Activated CD4-positive, alpha-beta T cell treated with anti-CD3 and anti-CD28 coated beads, Interleukin-2, amount 50 U/mL, for 4 hours (primary cell): ENCODE measurements around the gene URAD.

ENCODE experiments used
- DNase-seq, 2 experiments: peaks; one replicate each; pipeline ENCODE4 v3.0.0-alpha.2; 2020

Gene URAD

DNA sequence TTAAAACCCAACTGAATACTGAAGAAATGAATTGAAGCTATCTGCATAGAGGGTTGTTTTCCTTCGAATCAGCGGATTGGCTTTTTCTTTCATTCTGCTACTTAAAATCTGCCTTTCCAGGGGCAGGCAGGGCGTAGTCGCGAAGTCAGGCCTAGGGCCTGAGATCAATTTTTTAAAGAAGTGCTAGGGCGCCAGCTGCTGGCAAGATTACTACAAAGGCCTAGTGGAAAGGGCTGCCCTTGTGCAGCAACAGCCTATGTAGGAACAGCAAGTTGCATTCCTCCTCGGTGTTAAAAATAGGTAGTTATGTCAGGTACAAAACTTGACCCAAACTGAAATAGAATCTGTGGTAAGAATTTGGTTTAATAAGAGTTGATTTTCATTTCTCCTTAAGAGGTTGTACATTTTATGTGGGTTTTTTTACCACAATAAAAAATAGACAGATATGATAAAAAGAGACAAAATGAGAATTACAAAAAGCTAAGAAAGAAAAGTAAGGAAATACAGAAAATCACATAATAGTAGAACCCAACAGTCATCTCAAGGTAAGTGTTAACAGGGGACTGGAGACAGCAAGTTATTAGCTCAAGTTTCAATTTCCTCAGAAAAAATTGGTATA lies 9.5 kb upstream of the URAD start:
- no peak for DNase-seq

DNA sequence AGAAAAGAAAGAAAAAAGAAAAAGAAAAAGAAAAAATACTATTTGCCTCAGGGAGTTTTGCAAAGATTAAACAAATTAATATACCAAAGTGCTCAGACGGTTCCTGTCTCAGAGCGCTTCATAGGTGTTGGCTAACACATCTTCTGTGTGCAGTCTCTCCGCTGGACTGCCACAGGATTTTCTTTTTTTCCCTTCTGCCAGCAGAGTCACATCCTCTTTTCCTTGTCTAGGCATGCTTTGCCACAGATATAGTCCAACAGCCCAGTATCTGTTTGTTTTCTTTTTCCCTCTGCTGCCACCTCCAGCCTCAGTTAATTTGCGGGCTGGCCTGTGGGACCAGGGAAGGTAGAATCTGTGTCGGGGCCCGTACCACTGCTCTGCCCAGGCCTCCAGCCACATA lies 3.4 kb upstream of the URAD start:
- no peak for DNase-seq

DNA sequence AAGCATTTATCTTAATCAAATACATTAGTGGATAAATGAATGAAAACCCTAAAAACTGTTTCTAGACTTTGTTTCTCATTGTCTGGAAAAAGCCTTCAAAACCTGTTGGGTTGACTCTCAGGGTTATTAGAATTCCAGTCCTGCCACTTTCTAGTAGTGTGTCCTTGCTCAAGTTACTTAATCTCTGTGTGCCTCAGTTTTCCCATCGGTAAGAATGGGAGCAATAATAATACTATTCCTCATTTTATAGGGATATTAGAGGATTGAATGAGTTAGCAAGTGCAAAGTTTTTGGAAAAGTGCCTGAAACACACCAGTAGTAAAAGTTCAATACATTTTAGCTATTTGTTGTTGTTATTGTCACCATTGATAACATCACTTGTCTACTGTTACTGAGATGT lies 2.9 kb downstream of the URAD start:
- no peak for DNase-seq

DNA sequence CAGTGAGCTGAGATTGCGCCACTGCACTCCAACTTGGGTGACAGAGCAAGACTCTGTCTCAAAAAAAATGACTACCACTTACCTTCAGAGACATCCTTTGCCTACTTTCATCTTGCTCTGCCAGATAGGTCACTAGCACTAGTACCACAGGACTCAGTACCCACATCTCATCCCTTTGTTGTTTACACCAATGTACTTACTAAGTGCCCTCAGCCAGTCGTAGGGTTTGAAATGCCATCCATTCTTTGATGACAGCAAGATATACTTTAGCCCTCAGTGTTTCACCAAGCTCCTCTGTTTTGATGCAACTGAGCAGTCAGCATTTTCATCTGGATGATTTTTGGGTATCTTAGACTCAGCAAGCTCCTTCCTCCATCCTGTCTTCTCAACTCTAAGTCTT lies 6.1 kb downstream of the URAD start:
- no peak for DNase-seq

DNA sequence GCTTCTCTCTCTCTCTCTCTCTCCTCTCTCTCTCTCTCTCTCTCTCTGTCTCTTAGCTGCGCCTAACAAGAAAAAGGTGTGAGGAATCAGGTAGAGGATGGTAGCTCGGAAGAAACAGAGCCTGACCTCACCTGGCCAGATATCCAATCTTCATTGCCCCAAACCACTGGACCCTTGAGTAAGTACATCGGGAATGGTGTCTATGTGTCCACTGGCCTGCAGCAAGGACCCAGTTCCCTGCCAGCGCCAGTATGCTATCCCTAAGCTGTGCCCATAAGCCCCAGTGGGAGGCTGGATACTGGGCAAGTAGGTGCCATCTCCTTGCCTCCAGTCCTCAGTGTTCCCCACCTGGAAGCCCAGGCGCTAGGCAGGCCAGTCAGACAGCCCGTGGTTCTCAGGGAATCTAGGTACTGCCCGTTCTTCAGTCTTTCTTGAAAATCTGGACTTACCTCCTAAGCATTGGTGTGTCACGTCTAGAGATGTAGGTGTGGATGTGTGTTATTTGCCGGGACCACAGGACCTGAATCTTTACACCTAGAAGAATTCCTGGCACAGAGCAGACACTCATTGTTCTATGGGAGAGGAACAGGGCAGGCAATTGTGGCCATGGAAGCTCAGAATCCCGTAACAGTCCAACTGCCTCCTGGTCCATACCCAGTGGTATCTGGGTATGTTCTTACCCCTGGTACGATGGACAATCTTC lies 7.3 kb downstream of the URAD start:
- no peak for DNase-seq

DNA sequence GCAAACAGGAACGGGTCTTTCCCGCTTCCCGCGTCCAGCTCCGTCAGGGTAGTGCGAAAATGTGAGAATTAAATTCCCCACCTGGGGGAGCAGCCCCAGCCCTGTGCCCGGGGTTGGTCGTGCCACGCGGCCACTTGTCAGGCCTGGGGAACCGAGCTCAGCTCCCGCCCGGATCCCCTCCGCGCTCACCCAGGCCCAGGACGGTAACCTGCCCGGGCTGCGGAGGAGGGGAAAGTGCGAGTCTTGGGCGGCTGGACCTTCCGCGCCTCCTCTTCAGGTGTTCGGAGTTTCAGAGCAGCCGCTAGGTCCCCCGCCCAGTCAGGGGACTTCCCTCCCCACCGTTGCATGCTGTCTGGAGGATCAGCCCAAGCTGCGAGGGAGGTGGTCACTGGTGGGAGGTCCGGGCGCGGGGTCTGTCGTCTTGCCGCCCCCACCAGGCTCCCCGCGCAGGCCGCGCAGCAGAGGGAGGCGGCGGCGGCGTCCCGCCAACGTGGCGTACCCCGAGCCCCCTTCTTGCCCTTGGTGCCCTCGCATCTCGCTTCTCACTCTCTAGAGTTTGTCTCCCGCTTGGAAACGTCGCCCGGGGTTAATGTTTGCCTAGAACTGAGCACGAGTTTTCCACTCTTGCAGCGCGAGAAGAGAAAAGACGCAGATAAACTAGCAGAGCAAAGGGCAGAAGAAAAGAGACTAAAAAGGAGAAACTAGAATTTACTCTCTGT lies 8.1 kb downstream of the URAD start:
- no peak for DNase-seq

DNA sequence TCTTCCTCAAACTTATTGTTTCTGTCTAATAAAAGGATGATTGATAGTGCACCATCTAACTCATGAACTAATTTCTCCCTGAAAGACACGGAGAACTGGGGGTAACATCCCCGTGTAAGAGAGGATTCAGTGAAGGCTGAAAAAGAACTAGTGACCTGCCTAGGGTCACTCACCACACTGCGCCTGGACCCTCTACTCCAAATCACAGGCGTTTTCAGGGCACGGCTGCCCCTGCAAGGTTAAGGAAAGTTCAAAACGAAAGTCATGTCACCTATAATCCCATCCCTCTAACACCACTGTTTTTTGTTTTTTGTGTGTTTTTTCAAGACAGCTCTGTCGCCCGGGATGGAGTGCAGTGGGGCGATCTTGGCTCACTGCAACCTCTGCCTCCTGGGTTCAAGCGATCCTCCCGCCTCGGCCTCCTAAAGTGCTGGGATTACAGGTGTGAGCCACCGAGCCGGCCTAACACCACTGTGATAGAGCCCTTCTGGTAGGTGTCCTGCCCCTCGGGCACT lies 8.7 kb downstream of the URAD start:
- no peak for DNase-seq

DNA sequence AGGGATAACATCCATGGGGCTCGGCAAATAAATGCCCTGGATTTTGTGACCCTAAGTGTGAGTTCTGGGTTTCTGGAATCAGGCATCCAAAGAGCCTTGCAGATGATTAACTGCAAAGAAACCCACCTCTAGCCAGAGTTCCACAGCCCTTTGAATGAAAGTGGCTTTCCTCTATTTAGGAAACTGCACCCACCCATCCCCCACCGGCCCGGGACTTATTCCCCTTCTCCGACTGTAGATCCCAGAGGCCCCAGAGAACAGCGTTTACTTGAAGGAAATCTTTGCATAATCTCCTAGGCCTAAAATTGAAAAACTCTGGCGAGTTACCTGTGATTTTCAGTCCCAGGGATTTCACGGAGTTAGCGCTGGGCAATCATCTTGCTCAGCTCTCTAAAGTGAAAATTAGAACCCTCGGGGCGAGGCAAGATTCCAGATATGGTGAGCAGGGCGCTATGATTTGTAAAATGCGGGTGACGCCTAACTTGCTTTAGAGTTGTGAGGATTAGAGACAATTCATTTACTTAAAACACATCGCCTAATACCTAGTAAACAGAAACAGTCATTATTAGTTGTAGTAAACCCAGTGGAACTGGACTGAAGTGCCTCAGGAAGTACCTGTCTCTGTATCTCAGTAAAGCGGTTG lies 9.4 kb downstream of the URAD start:
- DNase-seq: no peak

DNA sequence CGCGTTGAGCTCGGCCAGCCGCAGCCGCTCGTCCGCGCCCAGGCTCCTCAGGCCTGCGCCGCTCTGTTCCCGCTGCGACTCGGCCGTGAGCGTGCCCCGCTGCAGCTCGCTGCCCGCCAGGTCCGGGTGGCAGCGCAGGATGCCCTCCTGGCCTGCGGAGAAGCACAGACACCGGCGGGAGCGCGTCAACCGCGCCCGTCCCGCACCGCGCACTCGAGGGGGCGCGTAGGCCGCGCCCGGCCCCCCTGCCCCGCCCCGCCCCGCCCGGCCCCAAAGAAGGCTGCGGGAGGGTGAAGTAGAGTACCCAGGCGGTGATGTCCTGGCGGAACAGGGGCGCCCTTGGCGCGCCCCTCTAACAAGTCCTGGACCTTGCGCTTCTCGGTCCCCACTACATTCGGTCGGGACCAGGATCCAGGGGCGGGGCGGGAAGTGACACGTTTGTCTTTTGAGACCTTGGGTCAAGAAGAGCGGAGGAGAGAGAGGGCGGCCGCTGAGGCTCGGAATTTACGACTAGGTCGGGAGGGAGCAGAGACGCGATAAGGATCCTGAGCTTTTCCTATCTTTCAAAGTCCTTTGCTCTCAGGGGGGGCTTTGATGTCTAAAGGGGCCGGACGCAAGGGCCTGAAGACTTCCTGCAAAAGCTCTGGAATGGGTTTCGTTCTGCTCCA lies 10.1 kb downstream of the URAD start:
- DNase-seq: no peak

DNA sequence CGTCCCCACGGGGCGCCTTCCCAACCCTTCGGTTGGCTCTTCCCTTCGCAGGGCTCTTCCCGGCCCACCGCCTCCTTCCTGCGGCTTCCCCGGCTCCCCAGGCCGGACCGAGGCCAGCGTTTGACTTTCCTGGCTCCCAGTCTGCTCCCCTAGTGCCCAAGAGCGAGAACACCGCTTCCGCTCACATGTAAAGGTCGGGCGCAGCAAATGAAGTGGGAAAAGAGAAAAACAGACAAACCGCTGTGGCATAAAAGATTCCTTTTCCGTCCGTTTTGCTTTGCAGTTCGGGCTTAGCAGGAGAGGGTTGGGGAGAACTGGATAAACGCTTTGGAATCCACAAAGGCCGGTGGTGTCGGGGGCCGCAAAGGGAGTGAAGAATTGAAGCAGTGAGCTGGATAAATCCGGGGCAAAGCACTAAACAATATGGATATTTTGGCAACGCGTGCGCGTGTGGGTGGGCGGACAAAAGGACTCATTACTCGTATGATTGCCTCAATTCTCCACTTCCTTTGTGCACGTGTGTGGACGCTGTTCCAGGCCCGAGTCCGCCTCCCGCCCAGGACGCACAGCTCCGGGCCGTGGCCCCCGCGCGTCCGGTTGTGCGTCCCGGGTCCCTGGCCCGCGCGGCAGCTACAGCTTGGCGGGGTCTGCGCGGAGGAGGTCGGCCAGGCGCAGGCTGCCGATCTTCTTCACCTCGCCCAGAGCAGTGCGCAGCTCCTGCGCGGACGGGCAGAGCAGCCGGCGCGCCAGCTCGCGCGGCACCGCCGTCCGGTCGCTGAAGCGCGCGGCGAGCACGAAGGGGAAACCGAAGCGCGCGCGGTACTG lies 10.8 kb downstream of the URAD start:
- no peak for DNase-seq

DNA sequence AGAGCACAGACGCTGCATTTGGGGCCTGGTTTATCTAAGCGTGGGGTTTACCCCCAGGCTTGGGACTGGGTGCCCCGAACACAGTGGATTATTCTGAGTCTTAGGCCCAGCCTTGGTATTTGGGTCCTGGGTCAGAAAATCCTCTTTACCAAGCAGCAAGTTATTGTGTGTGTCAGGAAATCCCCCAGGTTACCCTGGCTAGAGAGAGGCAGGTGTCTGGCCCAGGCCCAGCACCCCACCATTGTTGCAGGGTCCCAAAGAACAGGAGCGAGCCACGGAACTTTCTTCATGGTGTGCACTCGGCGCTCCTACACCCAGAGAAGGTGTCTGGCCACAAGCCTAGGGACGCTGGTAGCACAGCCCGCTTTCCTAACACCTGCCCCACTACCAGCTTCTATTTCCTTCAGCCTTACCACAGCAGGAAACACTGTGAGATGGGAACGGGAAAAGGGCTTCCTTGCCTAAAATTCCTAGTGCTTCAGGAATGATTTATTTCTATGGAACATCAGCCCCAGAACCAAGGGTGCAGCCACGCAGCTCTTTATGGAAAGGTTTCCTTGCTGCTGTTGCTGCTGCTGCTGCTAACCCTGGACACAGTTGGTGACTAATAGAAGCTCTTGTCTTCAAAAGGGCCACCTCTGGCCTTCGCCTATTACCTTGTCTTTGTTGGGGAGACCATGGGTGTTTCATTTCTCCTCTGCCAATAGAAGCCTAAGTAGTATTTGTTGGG lies 12.0 kb downstream of the URAD start:
- no peak for DNase-seq

DNA sequence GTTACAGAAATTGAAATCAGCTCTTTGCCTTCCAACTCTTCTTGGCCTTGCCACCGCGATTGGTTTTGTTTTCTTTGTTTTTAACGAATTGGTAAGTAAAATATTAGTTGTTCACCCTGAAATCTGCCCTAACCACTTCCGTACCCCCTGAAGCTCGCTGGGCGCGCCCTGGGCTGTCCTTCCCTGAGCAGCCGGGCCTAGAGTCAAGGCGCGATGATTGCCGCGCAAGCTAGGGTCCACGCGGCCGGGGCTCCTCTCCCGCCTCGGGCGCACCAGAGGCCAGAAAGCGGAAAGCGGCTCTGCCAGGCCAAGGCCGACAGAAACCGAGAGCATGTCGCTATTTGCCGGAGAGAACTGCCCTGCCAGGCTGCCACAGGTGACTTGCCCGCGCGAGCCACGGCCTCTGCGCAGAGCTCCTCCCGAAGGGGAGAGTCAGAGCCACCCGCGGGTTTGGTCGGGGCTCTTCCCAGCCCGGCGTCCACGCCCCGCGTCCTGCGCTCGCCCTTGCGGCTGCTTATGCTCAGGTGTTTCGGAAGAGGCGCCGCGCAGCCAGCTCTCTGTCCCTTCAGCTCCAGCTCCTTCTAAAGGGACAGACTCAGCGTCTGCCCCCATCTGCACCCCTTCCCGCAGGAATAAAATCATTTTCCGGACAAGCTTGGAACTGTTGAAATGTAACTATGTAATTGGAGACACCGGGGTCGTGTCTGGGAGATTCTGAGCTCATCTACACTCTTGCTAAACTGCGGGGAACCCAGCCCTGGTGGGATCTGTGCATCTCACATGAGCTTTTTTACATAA lies 12.7 kb downstream of the URAD start:
- no peak for DNase-seq

DNA sequence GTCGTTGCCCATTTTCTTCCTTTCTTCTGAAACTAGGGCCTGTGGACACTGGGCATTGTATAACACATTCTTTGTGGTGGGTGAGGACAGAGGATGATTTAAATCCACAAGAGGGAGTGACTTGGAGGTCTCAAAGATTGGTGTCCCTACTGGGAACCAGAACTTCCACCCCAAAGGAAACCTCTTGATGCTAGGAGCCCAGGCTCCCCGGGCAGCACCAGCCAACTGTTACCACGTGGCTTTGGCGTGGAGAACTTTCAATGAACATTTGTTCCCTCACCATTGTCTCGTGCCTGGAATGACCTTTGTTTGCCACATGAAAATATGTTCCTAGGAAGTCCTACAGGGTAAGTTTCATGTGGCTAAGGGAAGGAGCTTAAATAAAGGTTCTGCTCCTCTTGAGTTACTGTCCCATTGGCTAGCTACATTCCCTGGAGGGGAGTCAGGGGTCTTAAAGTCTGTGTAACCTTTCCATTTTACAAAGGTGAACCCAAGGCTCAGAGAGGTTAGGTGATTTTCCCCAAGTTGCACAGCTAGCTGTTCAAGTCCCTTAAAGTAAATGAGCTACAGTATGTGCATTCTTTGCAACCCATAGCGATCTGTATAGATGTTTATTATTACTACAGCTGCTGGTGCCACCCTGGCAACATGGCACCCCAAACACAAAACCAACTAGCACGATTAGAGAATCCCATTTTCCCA lies 14.4 kb downstream of the URAD start:
- no peak for DNase-seq

DNA sequence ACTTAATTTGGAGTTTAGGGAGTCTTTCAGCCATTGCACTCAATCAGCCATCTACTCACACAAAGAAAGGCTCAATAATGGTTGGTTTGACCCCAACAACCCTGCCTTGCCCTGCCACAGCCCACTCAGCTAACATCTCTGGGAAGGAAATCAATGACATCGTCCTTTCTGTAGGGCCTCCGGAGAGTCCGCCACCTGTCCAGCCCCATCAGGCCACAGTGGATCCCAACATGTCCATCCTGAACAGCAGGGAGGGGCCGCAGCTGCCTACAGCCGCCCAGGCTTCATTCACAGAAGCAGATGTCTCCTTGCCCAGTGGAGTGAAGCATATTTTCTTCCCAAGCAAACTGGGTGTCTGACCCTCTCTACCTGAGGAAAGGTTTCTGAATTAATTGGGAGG lies 15.2 kb downstream of the URAD start:
- DNase-seq: no peak

DNA sequence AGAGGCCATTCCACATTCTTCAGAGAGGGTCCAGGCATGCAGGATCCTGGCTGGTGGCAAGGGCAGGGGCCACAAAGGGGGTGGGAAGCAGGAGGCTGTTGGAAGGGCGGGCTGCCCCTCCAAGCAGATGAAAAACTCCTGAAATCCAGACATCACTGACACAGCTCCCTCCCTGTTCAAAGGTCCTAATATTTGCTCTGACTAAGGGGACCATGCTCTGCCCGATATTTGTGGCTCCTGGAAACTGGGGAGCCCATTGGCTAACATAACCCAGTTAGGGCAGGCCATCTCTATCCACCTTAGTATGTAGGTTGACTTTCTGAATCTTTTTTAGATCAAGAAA lies 16.0 kb downstream of the URAD start:
- DNase-seq: no peak

DNA sequence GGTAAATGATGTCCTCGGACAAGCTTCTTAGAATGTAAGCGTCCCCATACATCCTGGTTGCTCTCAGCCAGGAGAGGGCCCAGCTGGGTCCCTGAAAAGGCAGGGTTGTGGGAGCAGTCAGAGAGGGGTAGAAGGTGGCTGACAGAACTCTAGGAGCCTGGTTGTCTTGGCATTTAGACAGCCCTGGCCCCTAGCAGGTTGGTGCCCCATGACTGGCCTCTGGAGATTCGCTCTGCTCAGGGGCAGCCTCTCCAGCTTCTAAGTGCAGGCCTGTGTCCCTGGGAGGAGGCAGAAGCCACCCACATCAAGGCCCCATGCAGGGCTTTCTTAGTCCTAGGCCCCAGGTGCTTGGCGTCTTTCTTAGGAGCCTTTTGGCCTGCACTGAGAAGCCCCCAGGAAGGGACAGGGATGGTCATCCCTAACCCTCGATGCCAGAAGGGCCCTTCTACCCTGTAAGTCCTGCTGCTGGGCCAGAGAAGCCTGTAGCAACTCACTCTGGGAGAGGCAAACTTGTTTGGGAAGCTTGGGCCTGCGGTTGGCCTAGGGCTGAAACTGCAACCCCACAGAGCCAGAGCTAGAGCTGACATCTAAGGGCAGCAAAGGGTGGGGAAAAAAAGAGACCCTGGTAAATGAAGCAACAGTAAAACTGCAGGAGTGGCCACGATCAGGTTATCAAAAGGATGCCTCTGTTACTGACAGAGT lies 16.6 kb downstream of the URAD start:
- DNase-seq: no peak

DNA sequence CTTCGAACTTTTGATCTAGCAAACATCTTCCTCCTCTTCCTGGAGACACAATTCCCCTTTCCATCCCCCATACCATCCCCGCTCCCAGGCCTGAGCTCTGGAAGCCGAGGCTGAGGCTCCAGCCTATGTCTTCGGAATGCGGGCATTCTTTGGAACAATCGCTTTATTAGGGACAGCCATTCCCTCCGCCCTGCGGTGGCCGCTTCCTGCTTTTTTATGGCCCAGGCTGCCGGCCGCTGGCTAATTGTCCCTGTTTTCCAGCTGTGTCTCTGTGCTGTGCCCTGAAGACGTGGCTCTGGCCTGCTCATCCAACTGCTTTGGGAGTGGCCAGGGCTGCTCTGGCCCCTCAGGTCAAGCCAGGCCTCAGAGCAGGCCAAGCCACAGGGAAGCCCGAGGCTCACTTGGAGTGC lies 17.3 kb downstream of the URAD start:
- DNase-seq: no peak

DNA sequence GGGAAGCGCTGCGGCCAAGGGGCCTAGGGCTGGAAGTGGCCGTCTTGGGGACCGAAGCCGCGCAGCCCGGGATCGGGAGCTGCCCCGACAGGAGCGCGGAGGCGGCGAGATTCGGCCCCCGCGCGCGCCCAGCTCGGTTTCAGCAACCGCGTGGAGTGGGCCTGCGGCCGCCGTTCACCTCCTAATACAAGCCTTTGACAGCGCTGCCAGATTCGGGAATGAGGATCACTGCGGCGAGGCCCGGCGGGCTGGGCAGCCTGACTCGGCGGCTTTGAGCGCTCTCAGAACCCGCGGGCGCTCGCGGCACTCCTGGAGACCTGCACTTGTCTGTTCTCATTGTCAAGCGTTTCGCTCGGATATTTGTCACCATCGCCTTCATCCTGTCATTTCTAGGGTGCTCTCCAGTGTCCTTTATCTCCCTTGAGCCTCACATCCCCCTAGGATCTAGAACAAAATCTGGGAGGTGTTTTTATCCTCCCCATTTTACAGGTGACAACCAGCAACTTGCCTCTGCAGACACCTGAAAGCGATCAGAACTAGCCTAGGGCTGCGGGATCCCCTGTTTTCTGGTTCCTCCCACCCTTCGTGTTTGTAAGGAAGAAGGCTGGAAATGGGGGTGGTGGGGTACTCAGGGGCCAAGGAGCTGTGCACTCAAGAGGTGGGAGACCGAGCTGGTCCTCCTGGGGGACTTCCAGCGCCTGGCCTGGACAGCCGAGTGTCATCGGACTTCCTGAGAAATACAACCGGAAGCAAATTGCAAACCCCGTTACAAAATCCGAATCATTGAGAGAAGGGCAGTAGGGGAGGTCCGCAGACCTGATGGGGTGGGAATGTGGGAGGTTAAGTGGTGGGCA lies 17.9 kb downstream of the URAD start:
- no peak for DNase-seq
